IPS DF 6.9 (cell line): ENCODE measurements around the gene MYH7.
"Not testable (repeated sequence)": the region's sequence is repeated elsewhere in the genome, so short reads cannot be mapped to it uniquely, and the experiment has no call there.

ENCODE experiments used
- DNase-seq: peaks from one replicate; pipeline ENCODE4 v3.0.0-alpha.2; 2013; ENCODE audit warnings: low read depth, low spot score
- H3K27ac ChIP-seq: one replicate; pipeline ENCODE4 v1.5.1; 2013; ENCODE audit warnings: low read length, control low read depth
- H3K27me3 ChIP-seq: 2 replicates; pipeline ENCODE4 v1.6.1; 2013; ENCODE audit warnings: mild to moderate bottlenecking, low read length; ENCODE audit not compliant: control insufficient read depth, insufficient read depth
- H3K36me3 ChIP-seq: 2 replicates; pipeline ENCODE4 v1.6.1; 2013; ENCODE audit warnings: low read length; ENCODE audit not compliant: control insufficient read depth, insufficient read depth
- H3K4me1 ChIP-seq: 2 replicates; pipeline ENCODE4 v1.6.1; 2013; ENCODE audit warnings: low read length; ENCODE audit not compliant: control insufficient read depth, insufficient read depth
- H3K4me3 ChIP-seq: 2 replicates; pipeline ENCODE4 v1.5.1; 2013; ENCODE audit warnings: mild to moderate bottlenecking, low read length
- H3K9me3 ChIP-seq: 2 replicates; pipeline ENCODE4 v1.6.1; 2013; ENCODE audit warnings: low read length, inconsistent platforms; ENCODE audit not compliant: control insufficient read depth, insufficient read depth
- WGBS: extraction: QIAGEN DNeasy Blood & Tissue Kit; methylation state at CpG from one replicate; pipeline ENCODE4 v1.1.7; 2013; ENCODE audit warnings: mixed read lengths, missing lambda C conversion rate; ENCODE audit not compliant: insufficient read length, insufficient coverage; 5-methylcytosine and 5-hydroxymethylcytosine counted together

MYH7 gene

GRCh38 chr14:23406725-23407355 lies 28.6 kb downstream of the MYH7 start:
- Histone ChIP-seq H3K9me3 (no peaks in the 10 kb centered on the region), H3K4me3 (no peak overlapping the region), H3K36me3 (no peaks in the 10 kb centered on the region), H3K4me1 (no peaks in the 10 kb centered on the region; the same call in 1 of the 2 replicates), H3K27me3 (no peaks in the 10 kb centered on the region), H3K27ac (no peak overlapping the region)
- DNase-seq = no peak
- WGBS = no CpG with 5 or more reads among the region's 15 CpGs

GRCh38 chr14:23406244-23406643 lies 29.2 kb downstream of the MYH7 start:
- no CpG with 5 or more reads among the region's 4 CpGs for WGBS
- no peaks in the 10 kb centered on the region for H3K9me3 ChIP-seq

GRCh38 chr14:23405516-23406025 lies 29.9 kb downstream of the MYH7 start:
- WGBS = no CpG with 5 or more reads among the region's 13 CpGs
- Histone ChIP-seq H3K36me3 (no peaks in the 10 kb centered on the region), H3K27me3 (no peaks in the 10 kb centered on the region), H3K4me3 (no peak overlapping the region), H3K4me1 (no peaks in the 10 kb centered on the region; the same call in 1 of the 2 replicates), H3K27ac (no peak overlapping the region), H3K9me3 (no peaks in the 10 kb centered on the region)
- no peak for DNase-seq

More at GRCh38 chr14:23406244-23406643, 29.2 kb downstream of the MYH7 start:
- no peaks in the 10 kb centered on the region for H3K27me3 ChIP-seq
- DNase-seq = no peak
- no peaks in the 10 kb centered on the region; the same call in 1 of the 2 replicates for H3K4me1 ChIP-seq
- no peak overlapping the region for H3K27ac ChIP-seq
- H3K4me3 ChIP-seq = no peak overlapping the region
- no peaks in the 10 kb centered on the region for H3K36me3 ChIP-seq

GRCh38 chr14:23405096-23405495 lies 30.4 kb downstream of the MYH7 start:
- DNase-seq = no peak
- no peaks in the 10 kb centered on the region for H3K27me3 ChIP-seq
- no peak overlapping the region for H3K4me3 ChIP-seq
- no peaks in the 10 kb centered on the region for H3K9me3 ChIP-seq
- WGBS = no CpG with 5 or more reads among the region's 10 CpGs
- H3K36me3 ChIP-seq = no peaks in the 10 kb centered on the region
- no peaks in the 10 kb centered on the region; the same call in 1 of the 2 replicates for H3K4me1 ChIP-seq
- no peak overlapping the region for H3K27ac ChIP-seq

GRCh38 chr14:23404331-23404900 lies 31.0 kb downstream of the MYH7 start:
- no CpG with 5 or more reads among the region's 14 CpGs for WGBS
- H3K9me3 ChIP-seq = no peaks in the 10 kb centered on the region
- no peaks in the 10 kb centered on the region; the same call in 1 of the 2 replicates for H3K4me1 ChIP-seq
- H3K27me3 ChIP-seq = no peaks in the 10 kb centered on the region
- no peak overlapping the region for H3K27ac ChIP-seq
- H3K4me3 ChIP-seq = no peak overlapping the region
- H3K36me3 ChIP-seq = no peaks in the 10 kb centered on the region
- no peak for DNase-seq

GRCh38 chr14:23403908-23404307 lies 31.6 kb downstream of the MYH7 start:
- H3K27me3 ChIP-seq = no peaks in the 10 kb centered on the region
- H3K4me1 ChIP-seq = no peaks in the 10 kb centered on the region; the same call in 1 of the 2 replicates
- no peak overlapping the region for H3K4me3 ChIP-seq
- no CpG with 5 or more reads among the region's 4 CpGs for WGBS
- H3K36me3 ChIP-seq = no peaks in the 10 kb centered on the region
- no peaks in the 10 kb centered on the region for H3K9me3 ChIP-seq
- DNase-seq = no peak
- H3K27ac ChIP-seq = no peak overlapping the region

GRCh38 chr14:23403139-23403438 lies 32.4 kb downstream of the MYH7 start:
- H3K9me3 ChIP-seq = no peaks in the 10 kb centered on the region
- no peaks in the 10 kb centered on the region; the same call in 1 of the 2 replicates for H3K4me1 ChIP-seq
- H3K27ac ChIP-seq = no peak overlapping the region
- no peaks in the 10 kb centered on the region for H3K27me3 ChIP-seq
- no peak overlapping the region for H3K4me3 ChIP-seq
- DNase-seq = no peak
- no peaks in the 10 kb centered on the region for H3K36me3 ChIP-seq
- no CpG with 5 or more reads among the region's 7 CpGs for WGBS

- no peak for DNase-seq
- Histone ChIP-seq H3K9me3 (no peaks in the 10 kb centered on the region), H3K27ac (no peak overlapping the region), H3K36me3 (no peaks in the 10 kb centered on the region), H3K27me3 (no peaks in the 10 kb centered on the region), H3K4me3 (no peak overlapping the region), H3K4me1 (no peaks in the 10 kb centered on the region; the same call in 1 of the 2 replicates)
- no CpG with 5 or more reads among the region's 25 CpGs for WGBS
Measured at GRCh38 chr14:23402296-23403138, 32.9 kb downstream of the MYH7 start.

- no peaks in the 10 kb centered on the region; the same call in 1 of the 2 replicates for H3K4me1 ChIP-seq
- H3K27me3 ChIP-seq = no peaks in the 10 kb centered on the region
- no peak overlapping the region for H3K4me3 ChIP-seq
- no peak overlapping the region for H3K27ac ChIP-seq
- no peaks in the 10 kb centered on the region for H3K36me3 ChIP-seq
- H3K9me3 ChIP-seq = no peaks in the 10 kb centered on the region
- no peak for DNase-seq
- no CpG with 5 or more reads among the region's 4 CpGs for WGBS
Measured at GRCh38 chr14:23401291-23401690, 34.2 kb downstream of the MYH7 start.

GRCh38 chr14:23400496-23401149 lies 34.8 kb downstream of the MYH7 start:
- not testable (repeated sequence) for DNase-seq, H3K36me3 ChIP-seq, H3K27me3 ChIP-seq, H3K4me3 ChIP-seq, H3K27ac ChIP-seq, H3K9me3 ChIP-seq, H3K4me1 ChIP-seq
- no CpG with 5 or more reads among the region's 16 CpGs for WGBS
